Testis (tissue), 2 donors: ENCODE results near the gene KAT14.

ENCODE experiments used
- POLR2A ChIP-seq: fragments of 450-650 bp; IDR thresholded peaks from one replicate; pipeline ENCODE4 v1.6.1; 2017; ENCODE audit warnings: antibody characterized with exemption, mild to moderate bottlenecking, moderate library complexity
- TF ChIP-seq, protein P1 (sequence below), 3 experiments: fragments of 450-650 bp in 2 of 3; fragments of 200-600 bp in 1 of 3; sonication (generic) in 1 of 3; IDR thresholded peaks; one replicate each; pipeline ENCODE4 v1.5.1; 2016 to 2019; ENCODE audit warnings: antibody characterized with exemption in 3 of 3, mild to moderate bottlenecking in 2 of 3, moderate library complexity in 1 of 3

- TF ChIP-seq, protein P1, sequence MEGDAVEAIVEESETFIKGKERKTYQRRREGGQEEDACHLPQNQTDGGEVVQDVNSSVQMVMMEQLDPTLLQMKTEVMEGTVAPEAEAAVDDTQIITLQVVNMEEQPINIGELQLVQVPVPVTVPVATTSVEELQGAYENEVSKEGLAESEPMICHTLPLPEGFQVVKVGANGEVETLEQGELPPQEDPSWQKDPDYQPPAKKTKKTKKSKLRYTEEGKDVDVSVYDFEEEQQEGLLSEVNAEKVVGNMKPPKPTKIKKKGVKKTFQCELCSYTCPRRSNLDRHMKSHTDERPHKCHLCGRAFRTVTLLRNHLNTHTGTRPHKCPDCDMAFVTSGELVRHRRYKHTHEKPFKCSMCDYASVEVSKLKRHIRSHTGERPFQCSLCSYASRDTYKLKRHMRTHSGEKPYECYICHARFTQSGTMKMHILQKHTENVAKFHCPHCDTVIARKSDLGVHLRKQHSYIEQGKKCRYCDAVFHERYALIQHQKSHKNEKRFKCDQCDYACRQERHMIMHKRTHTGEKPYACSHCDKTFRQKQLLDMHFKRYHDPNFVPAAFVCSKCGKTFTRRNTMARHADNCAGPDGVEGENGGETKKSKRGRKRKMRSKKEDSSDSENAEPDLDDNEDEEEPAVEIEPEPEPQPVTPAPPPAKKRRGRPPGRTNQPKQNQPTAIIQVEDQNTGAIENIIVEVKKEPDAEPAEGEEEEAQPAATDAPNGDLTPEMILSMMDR (IDR thresholded peaks at IDR 0.05), result no peak
- no peak for TF ChIP-seq POLR2A
Observed at GRCh38 chr20:18164356-18164755, 26.7 kb downstream of the KAT14 start.
